OCI-LY7 (cell line): ENCODE measurements around the gene CD44.

Experiments used
- CTCF ChIP-seq: fragments of 200-600 bp; sonication (generic); conservative IDR thresholded peaks from 2 replicates; pipeline ENCODE4 v1.5.1; 2014; ENCODE audit warnings: mild to moderate bottlenecking, antibody characterized with exemption, low read length, moderate library complexity, mixed read lengths
- EZH2phosphoT487 ChIP-seq: fragments of 200-600 bp; sonication (generic); IDR thresholded peaks from 2 replicates; pipeline ENCODE4 v1.6.1; 2018; ENCODE audit warnings: low read depth, borderline replicate concordance, mild to moderate bottlenecking, mixed run types, antibody characterized with exemption, low read length, moderate library complexity, mixed read lengths

GRCh38 chr11:35147235-35147634, 8.3 kb downstream of the CD44 start:
- TF ChIP-seq CTCF: no peak
- TF ChIP-seq EZH2phosphoT487: no peak
